Smooth muscle cell (in vitro differentiated cells): ENCODE data around the gene TMPRSS4. TPM values are rescaled to one million over a fixed set of nuclear protein-coding genes. Genes with fewer than 3 reads are reported as not detected.

ENCODE experiments used
- DNase-seq: peaks from one replicate; lab custom pipeline; 2025; ENCODE audit not compliant: unreplicated experiment; lab: John Stamatoyannopoulos, UW
- H2AFZ ChIP-seq: fragments of 200-600 bp; sonication (generic); 2 replicates; pipeline ENCODE4 v1.6.0; 2016; ENCODE audit warnings: antibody characterized with exemption, low read depth, mild to moderate bottlenecking
- H3F3A ChIP-seq: fragments of 200-600 bp; sonication (generic); 2 replicates; pipeline ENCODE4 v1.6.0; 2017; ENCODE audit warnings: antibody characterized with exemption, low read depth
- H3K27ac ChIP-seq: fragments of 200-600 bp; sonication (generic); 2 replicates; pipeline ENCODE4 v1.5.1; 2016; ENCODE audit warnings: low read depth, mild to moderate bottlenecking
- H3K27me3 ChIP-seq: fragments of 200-600 bp; sonication (generic); 2 replicates; pipeline ENCODE4 v1.6.1; 2016; ENCODE audit warnings: low read depth, mild to moderate bottlenecking
- H3K36me3 ChIP-seq: fragments of 200-600 bp; sonication (generic); 2 replicates; pipeline ENCODE4 v1.5.1; 2016; ENCODE audit warnings: low read depth
- H3K4me1 ChIP-seq: fragments of 200-600 bp; sonication (generic); 2 replicates; pipeline ENCODE4 v1.5.1; 2016; ENCODE audit warnings: low read depth
- H3K4me2 ChIP-seq: fragments of 200-600 bp; sonication (generic); 2 replicates; pipeline ENCODE4 v1.6.0; 2016; ENCODE audit warnings: mild to moderate bottlenecking
- H3K4me3 ChIP-seq: fragments of 200-600 bp; sonication (generic); 2 replicates; pipeline ENCODE4 v1.5.1; 2016; ENCODE audit warnings: mild to moderate bottlenecking
- H3K79me2 ChIP-seq: fragments of 200-600 bp; sonication (generic); 2 replicates; pipeline ENCODE4 v1.6.0; 2016; ENCODE audit warnings: low read depth, mild to moderate bottlenecking
- H3K9ac ChIP-seq: fragments of 200-600 bp; sonication (generic); 2 replicates; pipeline ENCODE4 v1.6.0; 2016; ENCODE audit warnings: low read depth
- H3K9me3 ChIP-seq: fragments of 200-600 bp; sonication (generic); replicated peaks from 2 replicates; pipeline ENCODE4 v1.5.1; 2016; ENCODE audit warnings: low read depth
- H4K20me1 ChIP-seq: fragments of 200-600 bp; sonication (generic); 2 replicates; pipeline ENCODE4 v1.6.0; 2016; ENCODE audit warnings: low read depth
- CTCF ChIP-seq: fragments of 200-600 bp; sonication (generic); IDR thresholded peaks from 2 replicates; pipeline ENCODE4 v1.5.1; 2017; ENCODE audit warnings: borderline replicate concordance, mild to moderate bottlenecking, antibody characterized with exemption; ENCODE audit not compliant: insufficient read depth, poor library complexity, severe bottlenecking
- WGBS: methylation state at CpG from one replicate; pipeline ENCODE4 v1.1.7; 2016; ENCODE audit warnings: low lambda C conversion rate; 5-methylcytosine and 5-hydroxymethylcytosine counted together
- polyA plus RNA-seq: library from polyadenylated mRNA; unstranded; fragments of >200 nt; fragmentation: Nextera tagmentation; extraction: Ambion mirVana; gene quantifications from 2 replicates; pipeline ENCODE4 v1.2.1, GENCODE V29; 2016
- total RNA-seq: library from RNA; depleted of rRNA; stranded (reverse); fragments of >200 nt; gene quantifications from 2 replicates; pipeline ENCODE4 v1.2.3, GENCODE V29; 2014

The TMPRSS4 gene
- total and polyA plus RNA-seq, 2 experiments from 2014 or later, result 7.4 TPM; not detected in 1

DNA sequence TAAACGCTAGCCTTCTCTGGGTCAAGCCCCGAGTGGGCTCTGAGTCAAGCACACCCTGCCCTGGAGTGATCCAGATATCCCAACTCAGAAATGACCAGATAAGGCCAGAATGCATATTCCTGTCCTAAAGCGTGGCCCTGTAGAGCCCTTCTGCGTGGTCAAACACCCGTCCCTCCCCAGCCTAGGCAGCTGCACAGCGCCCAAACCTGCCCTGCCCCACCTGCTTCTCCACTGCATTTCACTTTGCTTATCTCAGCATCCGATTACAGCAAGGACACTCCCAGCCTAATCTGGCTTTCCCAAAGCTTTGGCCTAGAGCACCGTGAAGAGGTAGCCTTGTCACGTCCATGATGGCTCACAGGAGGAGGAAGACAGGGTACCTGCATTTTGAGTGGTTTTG lies 11.9 kb upstream of the TMPRSS4 start:
- no peaks in the 10 kb centered on the region for H3K36me3 ChIP-seq
- no peaks in the 10 kb centered on the region for H3F3A ChIP-seq
- WGBS, result 86% methylated on average over 9 of the region's 9 CpGs
- H2AFZ ChIP-seq, result no peak overlapping the region
- no peak overlapping the region for H3K4me3 ChIP-seq
- H3K4me2 ChIP-seq, result no peak overlapping the region
- no peaks in the 10 kb centered on the region for H3K4me1 ChIP-seq
- no peak overlapping the region for H3K9ac ChIP-seq
- no peak overlapping the region for H3K27ac ChIP-seq
- TF ChIP-seq CTCF, result no peak
- no peaks in the 10 kb centered on the region for H3K79me2 ChIP-seq
- H3K27me3 ChIP-seq, result peaks cover 5% of the 10 kb centered on the region
- no peak for DNase-seq
- no peaks in the 10 kb centered on the region for H4K20me1 ChIP-seq
- H3K9me3 ChIP-seq, result no peaks in the 10 kb centered on the region

DNA sequence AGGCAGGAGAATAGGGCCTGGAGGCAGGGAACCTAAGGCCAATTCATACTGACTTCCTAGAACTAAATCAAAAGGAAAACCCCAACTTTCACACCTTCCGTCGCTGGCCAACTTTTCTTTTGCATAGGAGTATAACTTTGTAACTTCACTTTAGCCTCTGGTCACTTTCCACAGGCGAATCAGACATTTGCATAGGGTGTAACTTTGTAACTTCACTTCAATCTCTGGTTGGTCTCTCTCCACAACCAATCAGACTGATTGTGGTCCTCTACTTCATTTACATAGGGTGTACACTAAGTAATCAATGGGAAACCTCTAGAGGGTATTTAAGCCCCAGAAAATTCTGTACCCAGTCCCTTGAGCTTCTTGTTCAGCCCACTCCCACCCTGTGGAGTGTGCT lies 11.5 kb upstream of the TMPRSS4 start:
- no peaks in the 10 kb centered on the region for H3K79me2 ChIP-seq
- no peaks in the 10 kb centered on the region for H4K20me1 ChIP-seq
- 91% methylated on average over 3 of the region's 3 CpGs for WGBS
- TF ChIP-seq CTCF, result no peak
- H3K27me3 ChIP-seq, result peaks cover 5% of the 10 kb centered on the region
- H3K27ac ChIP-seq, result no peak overlapping the region
- no peaks in the 10 kb centered on the region for H3K36me3 ChIP-seq
- no peak overlapping the region for H3K9ac ChIP-seq
- H3K4me1 ChIP-seq, result no peaks in the 10 kb centered on the region
- no peak for DNase-seq
- no peak overlapping the region for H3K4me3 ChIP-seq
- H2AFZ ChIP-seq, result no peak overlapping the region
- H3F3A ChIP-seq, result no peaks in the 10 kb centered on the region
- H3K9me3 ChIP-seq, result no peaks in the 10 kb centered on the region
- H3K4me2 ChIP-seq, result no peak overlapping the region

GRCh38 chr11:118067006-118067405 lies 9.9 kb upstream of the TMPRSS4 start:
- Histone ChIP-seq H2AFZ (no peak overlapping the region), H3K4me2 (no peak overlapping the region), H4K20me1 (no peaks in the 10 kb centered on the region), H3K9me3 (no peaks in the 10 kb centered on the region), H3K36me3 (no peaks in the 10 kb centered on the region), H3K27me3 (peaks cover 5% of the 10 kb centered on the region), H3K9ac (no peak overlapping the region), H3F3A (no peaks in the 10 kb centered on the region), H3K79me2 (no peaks in the 10 kb centered on the region), H3K4me3 (no peak overlapping the region), H3K4me1 (no peaks in the 10 kb centered on the region), H3K27ac (no peak overlapping the region)
- no peak for TF ChIP-seq CTCF
- 91% methylated on average over 8 of the region's 8 CpGs for WGBS
- DNase-seq, result no peak

DNA sequence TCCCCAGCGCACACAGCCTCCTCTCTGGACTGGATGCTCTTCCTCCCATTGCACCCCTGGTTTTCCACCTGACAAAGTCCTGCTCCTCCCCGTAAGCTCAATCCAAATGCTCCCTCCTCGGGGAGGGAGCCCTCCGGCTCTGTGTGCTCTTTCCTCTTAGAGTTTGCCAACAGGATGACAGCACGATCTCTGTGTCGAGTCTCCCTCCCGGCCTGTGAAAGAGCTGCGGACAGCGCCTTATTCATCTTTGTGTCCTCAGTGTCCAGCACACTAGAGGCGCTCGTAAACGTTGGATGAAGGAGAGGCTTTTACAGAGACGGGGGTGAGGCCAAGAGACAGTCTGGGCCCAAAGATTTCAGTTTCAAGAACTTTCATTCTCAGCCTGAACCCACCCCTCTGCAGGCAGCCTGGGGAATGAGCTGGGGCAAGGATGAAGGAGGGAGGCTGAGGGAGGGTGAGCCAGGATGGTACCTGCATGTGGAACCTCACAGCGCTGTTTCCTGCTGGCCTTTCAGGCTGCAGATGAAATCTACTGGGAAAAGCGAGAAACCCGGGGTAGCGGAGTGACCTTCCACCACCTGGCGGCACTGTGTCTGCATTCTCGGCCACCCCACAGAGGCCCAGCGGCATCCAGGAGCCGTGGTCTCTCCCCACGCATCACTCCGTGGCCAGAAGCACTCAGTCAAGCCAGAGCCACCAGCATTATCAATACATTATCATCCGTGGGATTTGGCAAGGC lies 8.5 kb upstream of the TMPRSS4 start:
- Histone ChIP-seq H2AFZ (no peak overlapping the region), H3F3A (no peaks in the 10 kb centered on the region), H3K79me2 (no peaks in the 10 kb centered on the region), H3K4me3 (no peak overlapping the region), H3K27ac (no peak overlapping the region), H3K4me2 (no peak overlapping the region), H3K9ac (no peak overlapping the region), H3K27me3 (peaks cover 5% of the 10 kb centered on the region), H3K36me3 (no peaks in the 10 kb centered on the region), H3K4me1 (no peaks in the 10 kb centered on the region), H4K20me1 (no peaks in the 10 kb centered on the region), H3K9me3 (no peaks in the 10 kb centered on the region)
- WGBS, result 63% methylated on average over 24 of the region's 24 CpGs
- DNase-seq, result no peak
- no peak for TF ChIP-seq CTCF
